ENCODE data around the gene TEDC2. TPM values are rescaled to one million over a fixed set of nuclear protein-coding genes. Genes with fewer than 3 reads are reported as not detected.
A peak's percentile ranks its signal among the peaks of the same experiment; 100 is the strongest.

The TEDC2 gene
- total RNA-seq, 1 experiment from 2014 or later: 49.9 TPM

GRCh38 chr16:2487517-2487842 lies 27.6 kb downstream of the TEDC2 start:
- no peak for DNase-seq (ENCODE audit: low spot score)
- in situ Hi-C loops (cut with HindIII; ENCODE audit: low sequenced_read_pairs): no loop called here

DNA sequence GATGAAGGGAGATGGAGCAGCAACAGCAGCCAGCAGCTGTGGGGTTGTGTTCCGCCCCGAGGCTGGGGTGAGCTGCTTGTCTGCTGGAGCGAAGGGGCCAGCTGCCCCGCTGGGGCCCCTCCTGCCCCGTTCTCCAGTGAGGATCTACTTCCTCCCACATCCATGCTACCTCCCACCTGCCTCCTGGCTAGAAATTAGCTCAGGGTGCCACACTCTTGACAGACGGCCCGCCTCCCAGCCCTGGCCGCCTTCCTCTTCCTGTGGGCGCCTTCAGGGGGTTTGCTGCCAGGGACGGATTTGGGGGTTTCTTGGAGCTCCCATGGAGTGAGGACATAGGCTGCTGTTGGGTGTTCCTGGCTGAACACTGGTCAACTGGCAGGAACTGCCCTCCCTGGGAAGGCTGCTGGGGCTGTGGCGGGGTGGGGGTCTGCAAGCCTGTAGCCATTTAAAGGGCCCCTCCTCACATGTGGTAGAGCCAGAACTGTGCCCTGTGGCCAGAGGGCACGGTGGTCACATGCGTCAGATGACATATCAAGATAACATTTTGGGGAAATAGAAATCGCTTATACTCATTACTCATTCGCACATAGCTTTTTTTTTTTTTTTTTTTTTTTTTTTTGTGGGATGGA lies 28.1 kb downstream of the TEDC2 start:
- in situ Hi-C loops (cut with HindIII; ENCODE audit: low sequenced_read_pairs): no loop called here
- no peak for DNase-seq (ENCODE audit: low spot score)

- in situ Hi-C loops (cut with HindIII; ENCODE audit: low sequenced_read_pairs): no loop called here
- DNase-seq (ENCODE audit: low spot score): no peak
Measured at GRCh38 chr16:2489581-2489980, 29.7 kb downstream of the TEDC2 start.

GRCh38 chr16:2490190-2491105 lies 30.5 kb downstream of the TEDC2 start:
- in situ Hi-C loops (cut with HindIII; ENCODE audit: low sequenced_read_pairs): no loop called here
- peak; percentile 73 for DNase-seq (ENCODE audit: low spot score)

- no peak for DNase-seq (ENCODE audit: low spot score)
- in situ Hi-C loops (cut with HindIII; ENCODE audit: low sequenced_read_pairs): no loop called here
Measured at GRCh38 chr16:2492292-2492691, 32.4 kb downstream of the TEDC2 start.

- in situ Hi-C loops (cut with HindIII; ENCODE audit: low sequenced_read_pairs): no loop called here
- DNase-seq (ENCODE audit: low spot score): no peak
Measured at GRCh38 chr16:2493605-2494004, 33.7 kb downstream of the TEDC2 start.

DNA sequence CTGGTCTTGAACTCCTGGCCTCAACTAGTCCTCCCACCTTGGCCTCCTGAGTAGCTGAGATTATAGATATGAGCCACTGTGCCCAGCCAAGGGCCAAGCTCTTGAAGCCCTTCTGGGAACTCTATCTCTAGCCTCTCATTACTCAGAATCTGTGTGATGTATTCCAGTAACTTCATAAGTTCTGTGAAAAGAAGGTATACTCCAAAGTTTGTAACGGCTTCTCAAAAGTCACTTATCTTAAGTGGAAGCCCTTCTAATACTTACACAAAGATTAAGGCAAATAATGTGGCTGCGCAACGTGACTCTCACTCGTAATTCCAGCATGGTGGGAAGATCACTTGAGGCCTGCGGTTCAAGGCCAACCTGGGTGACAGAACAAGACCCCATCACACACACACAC lies 34.7 kb downstream of the TEDC2 start:
- no peak for DNase-seq (ENCODE audit: low spot score)
- in situ Hi-C loops (cut with HindIII; ENCODE audit: low sequenced_read_pairs): no loop called here

- in situ Hi-C loops (cut with HindIII; ENCODE audit: low sequenced_read_pairs): no loop called here
- no peak for DNase-seq (ENCODE audit: low spot score)
Measured at GRCh38 chr16:2495041-2495440, 35.1 kb downstream of the TEDC2 start.

- no peak for DNase-seq (ENCODE audit: low spot score)
- in situ Hi-C loops (cut with HindIII; ENCODE audit: low sequenced_read_pairs): no loop called here
Measured at GRCh38 chr16:2496223-2497115, 36.6 kb downstream of the TEDC2 start.

DNA sequence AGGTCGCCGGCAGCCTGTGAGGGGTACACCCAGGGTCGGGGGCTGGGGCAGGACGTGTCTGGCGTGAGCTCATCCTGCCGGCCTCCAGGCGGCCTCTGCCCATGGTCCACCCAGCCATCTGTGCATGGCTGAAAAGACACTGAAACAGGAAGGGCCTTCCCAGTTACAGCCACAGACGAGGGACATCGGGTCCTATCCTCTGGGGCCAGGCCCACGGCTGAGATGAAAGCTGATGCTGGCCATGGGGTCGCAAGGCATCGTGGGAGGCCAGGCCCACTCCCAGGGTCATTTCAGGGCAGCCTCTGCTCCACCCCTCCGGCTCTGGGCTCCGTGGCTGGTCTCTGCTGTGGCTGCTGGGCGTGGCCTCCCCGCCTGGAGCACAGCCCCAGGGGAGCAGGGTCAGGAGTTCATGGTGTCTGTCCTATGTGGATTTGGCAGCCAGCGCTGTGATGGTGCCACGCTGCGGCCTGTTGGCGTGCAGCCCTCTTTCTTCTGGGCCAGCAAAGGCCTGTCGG lies 37.3 kb downstream of the TEDC2 start:
- in situ Hi-C loops (cut with HindIII; ENCODE audit: low sequenced_read_pairs): no loop called here
- DNase-seq (ENCODE audit: low spot score): no peak

GRCh38 chr16:2497695-2498484 lies 38.0 kb downstream of the TEDC2 start:
- in situ Hi-C loops (cut with HindIII; ENCODE audit: low sequenced_read_pairs): no loop called here
- no peak for DNase-seq (ENCODE audit: low spot score)

DNA sequence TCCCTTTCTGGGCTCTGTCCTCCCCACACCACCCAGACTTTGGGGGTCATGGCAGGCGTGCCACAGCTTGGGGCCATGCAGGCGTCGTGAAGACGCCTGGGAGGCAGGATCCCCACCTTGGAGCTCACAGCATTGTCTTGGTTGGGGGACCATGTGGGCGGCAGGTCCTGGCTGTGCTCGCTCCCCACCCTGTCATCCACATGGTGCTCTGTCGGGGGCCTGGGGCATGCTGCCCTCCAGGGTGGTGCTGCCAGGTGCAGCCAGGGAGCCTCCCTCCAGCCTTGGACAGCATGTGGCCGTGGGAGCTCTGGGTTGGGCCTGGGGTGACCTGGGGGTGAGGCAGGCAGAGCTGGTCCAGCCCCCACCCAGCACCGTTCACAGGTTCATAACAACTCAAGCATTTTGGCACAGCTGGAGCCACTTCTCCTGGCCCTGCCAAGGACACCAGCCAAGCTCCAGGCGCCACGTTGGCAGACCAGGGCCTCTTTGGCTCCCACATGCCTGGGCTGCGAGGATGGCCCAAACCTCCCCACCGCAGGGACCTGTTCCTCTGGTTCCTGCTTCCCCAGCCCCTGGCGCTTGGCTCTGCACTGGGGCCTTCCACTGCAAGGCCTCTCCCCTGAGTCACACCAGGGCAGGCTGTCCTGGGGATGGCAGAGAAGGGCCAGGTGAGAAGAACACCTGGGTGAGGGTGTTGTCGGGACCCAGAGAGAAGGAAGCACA lies 38.8 kb downstream of the TEDC2 start:
- DNase-seq (ENCODE audit: low spot score): no peak
- in situ Hi-C loops (cut with HindIII; ENCODE audit: low sequenced_read_pairs): no loop called here

- DNase-seq (ENCODE audit: low spot score): no peak
- in situ Hi-C loops (cut with HindIII; ENCODE audit: low sequenced_read_pairs): no loop called here
Measured at GRCh38 chr16:2499454-2499853, 39.5 kb downstream of the TEDC2 start.

DNA sequence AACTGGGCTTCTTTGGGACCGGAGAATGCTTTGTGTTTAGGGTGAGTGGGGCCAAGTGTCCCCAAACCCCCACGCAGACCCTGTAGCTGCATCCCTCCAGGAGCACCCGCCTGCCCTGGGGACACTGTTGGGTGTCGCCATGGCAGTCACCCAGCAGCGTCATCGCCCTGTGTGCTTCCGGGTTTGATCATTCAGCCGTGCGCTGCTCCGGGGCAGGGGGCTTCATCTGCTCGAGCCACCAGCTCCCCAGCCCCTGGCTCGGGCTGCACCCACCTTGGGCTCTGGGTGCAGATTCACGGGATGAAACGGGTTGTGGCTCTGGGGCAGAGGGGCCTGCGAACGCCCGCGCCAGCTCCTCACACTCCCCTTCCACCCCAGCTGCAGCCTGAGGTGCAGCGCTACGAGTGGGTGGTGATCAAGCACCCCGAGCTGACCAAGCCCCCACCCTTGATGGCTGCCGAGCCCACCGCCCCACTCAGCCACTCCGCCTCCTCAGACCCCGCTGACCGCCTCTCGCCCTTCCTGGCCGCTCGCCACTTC lies 40.1 kb downstream of the TEDC2 start:
- no peak for DNase-seq (ENCODE audit: low spot score)
- in situ Hi-C loops (cut with HindIII; ENCODE audit: low sequenced_read_pairs): loop anchor here (25.0 kb wide), 1 partner anchor 338 kb away; the partner anchor contains the start of gene TRAF7

- in situ Hi-C loops (cut with HindIII; ENCODE audit: low sequenced_read_pairs): loop anchor here (25.0 kb wide), 1 partner anchor 338 kb away; the partner anchor contains the start of gene TRAF7
Measured at GRCh38 chr16:2500430-2500917, 40.6 kb downstream of the TEDC2 start.

GRCh38 chr16:2500918-2501750 lies 41.2 kb downstream of the TEDC2 start:
- DNase-seq (ENCODE audit: low spot score): peak; percentile 83
- in situ Hi-C loops (cut with HindIII; ENCODE audit: low sequenced_read_pairs): loop anchor here (25.0 kb wide), 1 partner anchor 339 kb away; the partner anchor contains the start of gene TRAF7

More at GRCh38 chr16:2500430-2500917, 40.6 kb downstream of the TEDC2 start:
- DNase-seq (ENCODE audit: low spot score): no peak

All from G401 (cell line).